Activated T-cell treated with anti-CD3 and anti-CD28 coated beads, Interleukin-2, amount 50 U/mL, for 1 hour (primary cell): ENCODE data around the gene RGS7BP.
"Not testable (repeated sequence)": the region's sequence is repeated elsewhere in the genome, so short reads cannot be mapped to it uniquely, and the experiment has no call there.

Experiments
- DNase-seq: peaks from one replicate; pipeline ENCODE4 v3.0.0-alpha.2; 2020

RGS7BP gene

GRCh38 chr5:64505769-64506566 lies at the start of gene RGS7BP:
RGS7BP (plus strand) TSS chr5:64506015; CDS start chr5:64506625, 610 bp downstream.
- DNase-seq, result no peak

DNA sequence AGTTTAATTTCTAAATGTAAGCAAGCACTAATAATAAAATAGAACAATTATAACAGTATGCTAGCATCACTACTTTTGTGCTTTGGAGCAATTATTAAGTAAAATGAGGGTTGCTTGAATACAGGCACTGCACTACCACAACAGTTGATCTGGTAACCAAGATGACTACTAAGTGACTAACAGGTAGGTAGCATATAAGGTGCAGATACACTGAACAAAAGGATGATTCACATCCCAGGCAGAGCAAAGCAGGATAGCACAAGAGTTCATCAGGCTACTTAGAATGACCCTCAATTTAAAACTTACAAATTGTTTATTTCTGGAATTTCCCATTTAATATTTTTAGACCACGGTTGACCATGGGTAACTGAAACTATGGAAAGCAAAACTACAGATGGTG lies 48.0 kb upstream of the RGS7BP start:
- no peak for DNase-seq

GRCh38 chr5:64458948-64459347 lies 46.9 kb upstream of the RGS7BP start:
- DNase-seq, result no peak

DNA sequence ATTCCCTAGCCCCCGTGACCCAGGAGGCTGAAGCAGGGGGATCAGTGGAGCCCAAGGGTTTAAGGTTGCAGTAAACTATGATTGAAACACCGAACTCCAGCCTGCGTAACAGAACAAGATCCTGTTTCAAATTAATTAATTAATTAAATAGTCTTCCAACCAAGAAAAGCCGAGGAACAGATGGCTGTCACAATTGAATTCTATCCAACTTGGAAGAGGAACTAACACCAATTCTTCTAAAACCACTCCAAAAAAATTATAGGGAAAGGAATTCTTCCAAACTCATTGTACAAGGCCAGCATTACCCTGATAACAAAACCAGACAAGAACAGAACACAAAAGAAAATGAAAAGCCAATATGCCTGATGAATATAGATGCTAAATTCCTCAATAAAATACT lies 43.4 kb upstream of the RGS7BP start:
- DNase-seq, result no peak

- DNase-seq, result no peak
Observed at GRCh38 chr5:64486163-64486562, 19.7 kb upstream of the RGS7BP start.

- no peak for DNase-seq
Observed at GRCh38 chr5:64487283-64487682, 18.5 kb upstream of the RGS7BP start.

DNA sequence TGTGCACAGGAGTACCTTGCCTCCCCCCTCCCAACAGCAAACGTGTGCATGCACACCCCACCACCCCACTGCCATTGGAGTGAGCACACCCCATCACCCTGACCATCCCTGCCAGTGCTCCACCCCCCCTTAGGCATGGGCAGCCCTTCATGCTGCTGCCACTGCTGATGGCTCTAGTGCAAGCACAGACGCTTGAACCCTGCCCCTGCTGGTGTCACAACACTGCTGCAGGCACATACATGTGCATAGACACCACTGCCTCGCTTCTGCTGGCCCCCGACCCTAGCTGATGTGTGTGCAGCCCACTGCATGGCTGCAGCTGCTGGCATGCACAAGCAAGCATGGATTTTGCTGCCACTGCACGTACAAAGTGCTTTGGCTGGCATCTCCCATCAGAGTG lies 16.0 kb upstream of the RGS7BP start:
- DNase-seq, result no peak

GRCh38 chr5:64497386-64497785 lies 8.4 kb upstream of the RGS7BP start:
- no peak for DNase-seq

DNA sequence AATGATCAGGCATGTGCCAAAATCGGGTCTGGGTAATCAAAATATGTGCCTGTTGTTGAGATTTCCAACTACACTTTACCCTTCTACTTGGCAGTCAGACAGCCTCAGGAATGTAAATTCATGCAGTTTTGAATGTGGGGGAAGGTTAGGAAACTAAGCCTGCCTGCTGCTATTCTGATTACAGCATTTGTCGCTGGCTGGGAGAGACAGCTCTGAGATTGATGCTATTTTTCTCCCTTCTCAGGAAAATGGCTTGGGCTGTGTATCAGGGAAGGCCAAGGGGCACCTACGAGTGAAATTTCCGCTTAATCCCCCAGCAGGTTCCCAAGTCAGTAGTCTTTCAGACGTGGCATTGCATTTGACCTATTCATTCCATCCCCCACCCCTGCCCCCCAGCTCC lies 3.6 kb upstream of the RGS7BP start:
- DNase-seq, result no peak

DNA sequence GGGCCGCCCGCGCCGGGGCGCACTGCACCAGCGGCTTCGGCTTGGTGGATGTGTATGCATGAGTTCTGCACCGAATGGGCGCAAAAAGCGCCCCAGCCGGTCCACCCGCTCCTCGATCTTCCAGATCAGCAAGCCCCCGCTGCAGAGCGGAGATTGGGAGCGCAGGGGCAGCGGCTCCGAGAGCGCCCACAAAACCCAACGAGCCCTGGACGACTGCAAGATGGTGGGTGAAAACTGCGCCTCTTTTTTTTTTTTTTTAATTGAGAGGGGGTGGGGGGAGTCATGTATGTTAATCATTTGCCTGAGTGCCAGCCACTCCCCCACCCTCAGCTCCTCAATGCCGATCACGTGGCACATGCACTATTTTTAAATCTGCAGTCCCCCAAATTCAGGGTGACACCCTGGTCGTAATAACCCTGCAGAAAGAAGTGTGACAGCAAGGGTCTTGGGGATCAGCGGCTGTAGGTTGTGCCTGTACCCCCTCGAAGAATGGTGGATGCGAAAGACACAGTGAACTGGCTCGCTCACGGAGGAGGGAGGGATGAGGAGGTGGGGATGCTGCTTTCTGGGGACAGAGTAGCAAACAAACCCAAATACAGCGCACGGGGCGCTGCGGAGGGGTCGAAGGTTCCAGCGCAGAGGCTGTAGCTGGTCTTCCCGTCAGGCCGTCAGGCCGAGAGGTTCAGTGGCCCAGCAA lies 900 bp downstream of the RGS7BP start:
- DNase-seq, result no peak

DNA sequence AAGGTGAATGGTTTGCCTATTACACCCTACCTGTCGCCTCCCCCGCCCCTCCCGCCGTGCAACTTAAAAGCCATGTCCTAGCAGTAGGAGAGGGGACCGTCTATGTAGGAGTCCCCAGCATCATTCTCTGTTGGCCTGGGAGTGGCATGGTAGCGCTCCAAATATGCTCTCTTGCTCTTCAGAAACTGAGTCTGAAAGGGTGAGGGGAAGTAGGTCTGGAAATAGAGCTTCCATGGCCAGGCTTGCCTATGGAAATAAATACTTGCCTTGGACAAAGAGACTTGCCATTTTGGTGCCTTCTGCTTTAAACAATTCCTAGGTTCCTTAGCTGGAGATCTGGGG lies 1.4 kb downstream of the RGS7BP start:
- DNase-seq, result no peak

- DNase-seq, result no peak
Observed at GRCh38 chr5:64509828-64510227, 4.0 kb downstream of the RGS7BP start.

GRCh38 chr5:64513492-64513891 lies 7.7 kb downstream of the RGS7BP start:
- no peak for DNase-seq

GRCh38 chr5:64514612-64515011 lies 8.8 kb downstream of the RGS7BP start:
- no peak for DNase-seq

DNA sequence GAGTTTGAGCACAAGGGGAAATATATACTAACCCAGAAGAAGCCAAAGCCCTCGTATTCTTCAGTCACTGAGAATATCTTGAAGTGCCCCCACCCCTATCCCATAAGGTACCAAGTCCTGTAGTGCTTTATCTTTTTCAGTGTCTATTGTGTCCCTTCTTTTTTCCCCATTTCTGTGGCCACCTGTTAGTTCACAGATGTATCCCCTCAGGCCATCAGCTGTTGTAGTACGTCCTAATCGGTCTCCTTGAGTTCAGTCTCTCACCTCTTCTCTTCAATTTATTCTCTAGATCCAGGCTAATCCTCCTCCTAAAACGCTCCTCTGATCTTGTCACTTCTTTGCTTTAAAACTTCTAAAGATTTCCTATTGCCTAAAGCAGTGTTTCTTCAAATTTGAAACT lies 10.4 kb downstream of the RGS7BP start:
- DNase-seq, result no peak

- no peak for DNase-seq
Observed at GRCh38 chr5:64518793-64519192, 13.0 kb downstream of the RGS7BP start.

DNA sequence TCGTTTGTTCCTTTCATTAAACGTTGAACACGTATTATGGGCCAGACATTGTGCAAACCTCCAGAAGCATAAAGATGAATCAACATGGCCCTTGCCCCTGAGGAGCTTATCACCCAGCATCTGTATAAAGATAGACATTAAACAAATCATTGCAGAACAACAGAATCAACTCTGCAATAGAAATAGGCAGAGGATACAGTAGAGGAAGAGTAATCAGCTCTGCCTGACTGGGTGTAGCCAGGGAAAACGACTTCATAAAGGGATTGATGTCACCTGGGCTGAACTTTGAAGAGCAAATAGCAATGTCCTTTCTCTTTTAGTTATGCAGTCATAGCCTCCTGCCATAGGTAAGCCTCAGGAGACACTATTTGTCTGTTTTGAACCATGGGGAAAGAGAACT lies 13.4 kb downstream of the RGS7BP start:
- DNase-seq, result no peak

- no peak for DNase-seq
Observed at GRCh38 chr5:64526734-64527439, 21.1 kb downstream of the RGS7BP start.

GRCh38 chr5:64530076-64530475 lies 24.3 kb downstream of the RGS7BP start:
- no peak for DNase-seq

DNA sequence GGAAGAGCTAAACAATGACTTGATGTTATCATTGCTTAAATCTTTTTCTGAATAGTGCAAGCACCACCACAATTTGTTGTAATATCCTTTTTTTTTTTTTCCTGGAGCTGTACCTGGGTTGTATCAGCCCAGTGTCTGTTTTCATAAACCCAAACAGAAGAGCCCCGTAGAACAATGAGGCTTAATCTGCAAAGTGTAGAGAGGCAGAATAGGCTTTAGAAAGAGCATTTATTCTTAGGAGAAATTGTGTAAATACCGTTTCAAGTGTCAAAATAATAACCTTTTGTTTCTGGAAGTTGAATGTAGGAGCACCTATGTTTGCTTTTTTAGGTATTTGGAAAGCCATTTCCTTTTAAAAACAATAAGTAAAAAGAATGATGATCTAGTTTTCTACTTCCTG lies 26.4 kb downstream of the RGS7BP start:
- DNase-seq, result no peak

GRCh38 chr5:64532657-64533056 lies 26.8 kb downstream of the RGS7BP start:
- DNase-seq, result no peak

- DNase-seq, result no peak
Observed at GRCh38 chr5:64534033-64534432, 28.2 kb downstream of the RGS7BP start.

DNA sequence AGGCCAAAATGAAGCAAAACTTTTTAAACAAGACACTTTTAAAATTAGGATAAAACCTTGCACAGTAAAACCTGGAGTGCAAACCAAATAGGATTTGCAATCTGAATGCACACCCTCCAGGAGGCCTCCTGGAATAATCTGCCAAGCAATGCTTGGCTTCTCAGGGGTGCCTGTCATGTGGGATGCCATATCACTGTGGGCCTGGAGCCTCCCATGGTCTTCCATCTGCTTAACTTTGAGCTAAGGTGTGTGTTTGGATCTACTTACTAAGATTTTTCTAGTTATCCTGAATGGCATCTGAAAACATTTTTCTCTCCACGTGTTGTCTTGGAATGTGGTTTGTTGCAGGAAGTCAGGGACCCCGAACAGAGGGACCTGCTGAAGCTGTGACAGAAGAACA lies 52.1 kb downstream of the RGS7BP start:
- DNase-seq, result no peak

- not testable (repeated sequence) for DNase-seq
Observed at GRCh38 chr5:64558641-64559040, 52.8 kb downstream of the RGS7BP start.
